ENCODE results near the gene PHF5A.

Gene PHF5A, protein sequence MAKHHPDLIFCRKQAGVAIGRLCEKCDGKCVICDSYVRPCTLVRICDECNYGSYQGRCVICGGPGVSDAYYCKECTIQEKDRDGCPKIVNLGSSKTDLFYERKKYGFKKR

DNA sequence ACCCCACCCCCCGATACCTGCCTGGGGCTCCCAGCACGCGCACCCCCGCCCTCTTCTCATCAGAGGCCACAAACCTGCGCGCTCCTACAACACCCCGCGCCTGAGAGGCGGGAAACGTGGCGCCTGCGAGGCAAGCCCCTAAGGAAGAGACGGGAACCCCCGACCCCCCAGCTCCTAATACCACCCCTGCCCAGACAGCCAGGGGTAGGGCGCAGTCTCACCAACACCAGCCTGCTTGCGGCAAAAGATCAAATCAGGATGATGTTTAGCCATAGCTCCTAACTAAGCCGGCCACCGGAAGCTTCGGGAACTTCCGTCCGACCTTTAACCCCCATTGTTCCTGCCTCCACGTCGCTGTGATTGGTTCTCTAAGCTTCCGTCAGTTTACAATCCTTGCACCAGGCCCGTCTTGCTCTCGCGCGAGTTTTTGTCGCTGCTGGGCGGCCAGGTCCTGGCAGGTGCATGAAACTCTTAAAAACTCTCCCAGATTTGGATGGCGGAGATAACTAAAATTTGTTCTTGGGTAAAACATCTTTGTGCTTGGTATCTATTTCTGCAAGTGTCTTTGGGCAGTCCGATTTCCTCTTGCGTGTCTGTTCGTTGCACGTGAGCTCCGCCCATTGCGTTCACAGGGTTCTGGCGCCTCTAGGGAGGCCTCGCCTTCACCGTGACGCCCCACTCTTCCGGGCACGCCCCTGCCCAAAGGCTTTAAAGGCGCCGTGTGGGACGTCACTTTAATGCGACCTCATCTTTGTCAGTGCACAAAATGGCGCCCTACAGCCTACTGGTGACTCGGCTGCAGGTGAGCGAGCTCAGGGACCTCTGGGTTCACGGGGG is at the start of gene PHF5A, which contains the start of gene ACO2:
Gene PHF5A (minus strand): TSS at position 312 of the 837 bp plus-strand sequence. CDS start 39 bp downstream, at position 273.
Gene ACO2 (plus strand): TSS at position 737 of the 837 bp plus-strand sequence. CDS start 30 bp downstream, at position 767.
- DNase-seq (ENCODE audit: low spot score), result peak; percentile 96

DNA sequence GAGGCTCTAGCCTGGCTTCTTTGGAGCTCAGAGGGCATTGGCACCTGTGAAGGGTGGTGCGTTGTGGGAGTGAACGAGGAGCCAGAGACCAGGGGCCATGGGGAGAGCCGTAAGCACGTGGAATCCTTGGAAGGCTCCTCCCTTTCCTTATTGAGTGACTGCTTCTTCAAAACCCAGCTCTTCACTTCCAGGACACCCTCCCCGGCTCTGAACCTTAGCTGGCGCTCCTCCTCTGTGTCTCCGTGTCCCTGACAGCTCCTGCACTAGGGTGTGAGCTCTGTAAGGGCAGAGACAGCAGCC is 49.5 kb upstream of the PHF5A start:
- no peak for DNase-seq (ENCODE audit: low spot score)

DNA sequence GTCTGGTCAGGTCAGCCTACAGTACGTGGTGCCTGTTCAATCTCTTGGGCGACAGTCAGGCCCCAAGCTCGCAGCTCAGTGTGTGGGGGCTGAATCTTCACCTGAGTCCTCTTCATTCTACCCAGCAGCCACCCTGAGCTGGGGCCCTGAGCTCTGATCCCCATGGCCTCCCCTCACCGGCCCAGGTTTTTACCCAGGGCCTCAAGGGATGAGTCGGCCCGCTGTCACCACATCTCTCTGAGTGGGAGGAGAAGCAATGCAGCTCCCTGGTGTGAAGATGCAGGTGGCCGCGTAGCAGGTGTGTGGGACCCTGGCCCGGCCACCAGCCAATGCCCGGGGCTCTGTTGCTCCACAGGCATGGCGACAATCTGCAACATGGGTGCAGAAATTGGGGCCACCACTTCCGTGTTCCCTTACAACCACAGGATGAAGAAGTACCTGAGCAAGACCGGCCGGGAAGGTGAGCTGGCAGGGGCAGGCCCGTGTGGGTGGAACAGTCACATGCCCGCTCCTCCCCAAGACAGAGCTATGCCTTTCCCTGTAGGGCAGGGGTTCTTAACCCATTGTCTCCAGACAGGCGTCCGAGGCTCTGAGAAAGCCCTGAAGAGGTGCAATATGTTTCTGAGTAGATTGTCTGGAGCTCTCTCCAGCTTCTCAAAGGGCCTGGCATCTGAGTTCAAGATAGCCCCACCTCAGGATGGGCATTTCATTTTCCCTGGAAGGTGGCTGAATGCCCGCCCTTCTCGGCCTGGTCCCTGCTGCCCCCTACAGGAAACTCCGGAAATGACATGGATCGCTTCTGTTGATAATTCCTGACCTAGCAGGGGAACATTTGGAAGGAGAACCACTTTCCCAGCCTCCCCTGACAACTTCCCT is 48.9 kb upstream of the PHF5A start:
- DNase-seq (ENCODE audit: low spot score), result peak; percentile 88

DNA sequence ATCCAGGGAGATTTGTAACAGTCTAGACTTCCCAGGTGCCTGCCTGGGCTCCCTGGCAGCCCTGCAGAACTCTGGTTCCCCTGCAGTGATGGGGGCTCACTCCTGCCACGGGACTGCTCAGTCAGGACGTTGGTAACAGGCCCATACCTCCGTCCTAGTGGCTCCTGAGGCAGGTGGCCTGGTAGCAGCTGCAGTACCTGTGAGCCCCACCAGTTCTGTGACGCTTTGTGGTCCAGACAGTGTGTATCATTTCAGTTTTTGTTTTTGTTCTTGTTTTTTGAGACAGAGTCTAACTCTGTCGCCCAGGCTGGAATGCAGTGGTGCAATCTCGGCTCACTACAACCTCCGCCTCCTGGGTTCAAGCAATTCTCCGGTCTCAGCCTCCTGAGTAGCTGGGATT is 48.0 kb upstream of the PHF5A start:
- no peak for DNase-seq (ENCODE audit: low spot score)

DNA sequence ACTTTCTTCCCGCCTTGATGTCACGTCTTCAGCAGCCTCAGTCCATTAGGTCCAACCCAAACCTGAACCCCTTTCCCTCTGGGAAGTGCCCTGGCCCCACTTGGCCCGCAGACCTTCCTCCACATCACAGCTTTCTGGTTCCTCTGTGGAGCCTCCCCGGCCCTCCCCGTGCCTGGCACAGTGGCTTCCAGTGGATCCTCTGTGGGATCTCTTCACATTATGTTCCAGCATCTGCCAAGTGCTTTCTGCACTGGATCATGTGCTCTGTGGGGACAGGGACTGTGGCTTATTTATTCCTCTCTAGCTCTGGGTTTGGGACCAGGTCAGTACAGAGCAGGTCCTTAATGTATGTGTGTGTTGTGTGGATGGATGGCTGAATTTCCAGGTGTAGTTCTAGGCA is 44.9 kb upstream of the PHF5A start:
- DNase-seq (ENCODE audit: low spot score), result no peak

DNA sequence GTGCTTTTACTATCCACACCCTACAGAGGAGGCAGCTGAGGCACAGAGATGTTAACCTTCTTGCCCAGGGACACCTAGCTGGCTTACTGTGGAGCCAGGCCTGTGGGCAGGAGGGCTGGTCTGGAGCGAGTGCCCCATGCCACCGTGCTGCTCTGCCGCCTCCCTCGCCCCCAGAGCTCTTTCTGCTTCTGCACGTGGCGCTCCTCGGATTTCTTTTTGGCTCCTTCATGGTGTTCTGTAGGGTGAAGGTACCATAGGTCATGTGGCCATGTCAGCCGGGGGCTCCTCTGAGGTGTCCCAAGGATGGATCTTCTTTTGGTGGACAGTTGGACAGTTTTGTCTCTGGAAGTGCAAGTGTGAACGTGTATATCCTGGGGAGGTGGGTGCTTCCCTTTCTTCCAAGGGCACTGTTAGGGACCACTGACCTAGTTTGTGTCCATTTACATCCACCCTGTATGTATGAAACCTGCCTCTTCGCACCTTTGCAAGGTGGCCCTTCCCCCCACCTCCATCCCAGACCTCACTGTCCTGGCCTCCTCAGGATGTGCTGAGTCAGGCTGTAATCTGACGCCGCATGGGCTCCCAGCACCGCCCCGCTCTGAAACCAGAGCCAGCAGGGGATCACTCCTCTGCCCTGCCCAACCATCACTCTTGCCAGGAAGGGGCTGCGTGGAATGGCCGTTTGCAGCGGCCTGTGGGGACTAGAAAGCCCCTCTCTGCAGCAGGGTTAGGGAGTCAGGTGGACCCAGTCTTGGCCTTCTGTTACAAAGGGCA is 44.1 kb upstream of the PHF5A start:
- DNase-seq (ENCODE audit: low spot score), result peak; percentile 86

DNA sequence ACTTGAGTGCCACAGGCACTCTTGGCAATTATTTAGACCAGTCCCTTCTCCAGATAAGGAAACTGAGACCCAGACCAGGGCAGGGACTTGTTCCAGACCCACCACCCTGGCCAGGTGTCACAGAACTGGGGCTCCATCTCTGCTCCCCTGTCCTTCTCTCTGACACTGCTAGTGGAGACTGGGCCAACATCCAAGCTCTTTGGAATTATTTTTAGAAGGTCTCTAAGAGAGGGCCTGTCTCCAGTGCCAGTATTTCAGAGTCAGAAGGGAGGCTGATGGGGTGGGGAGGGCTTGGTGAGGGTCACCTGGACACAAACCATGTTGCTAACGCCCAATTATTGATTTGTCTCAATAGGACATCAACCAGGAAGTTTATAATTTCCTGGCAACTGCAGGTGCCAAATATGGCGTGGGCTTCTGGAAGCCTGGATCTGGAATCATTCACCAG is 43.1 kb upstream of the PHF5A start:
- DNase-seq (ENCODE audit: low spot score), result no peak

DNA sequence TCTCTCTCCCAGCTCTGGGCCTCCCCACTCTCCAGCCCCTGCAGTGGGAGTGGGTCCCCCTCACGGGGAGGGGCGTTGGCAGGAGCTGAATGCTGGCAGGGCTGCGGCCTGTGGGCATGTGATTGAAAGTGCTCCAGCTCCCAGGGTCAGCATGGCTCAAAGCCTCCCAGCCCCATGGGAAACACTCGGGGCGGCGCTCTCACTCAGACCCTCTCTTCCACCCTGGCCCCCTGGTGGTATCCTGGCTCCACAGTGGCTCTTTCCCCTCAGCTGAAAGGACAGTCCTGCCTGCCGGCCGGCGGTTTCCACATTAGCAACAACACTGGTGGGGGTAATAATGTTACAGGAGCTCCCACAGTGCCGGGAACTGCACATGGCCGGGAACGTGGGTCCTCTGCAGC is 40.3 kb upstream of the PHF5A start:
- DNase-seq (ENCODE audit: low spot score), result no peak

DNA sequence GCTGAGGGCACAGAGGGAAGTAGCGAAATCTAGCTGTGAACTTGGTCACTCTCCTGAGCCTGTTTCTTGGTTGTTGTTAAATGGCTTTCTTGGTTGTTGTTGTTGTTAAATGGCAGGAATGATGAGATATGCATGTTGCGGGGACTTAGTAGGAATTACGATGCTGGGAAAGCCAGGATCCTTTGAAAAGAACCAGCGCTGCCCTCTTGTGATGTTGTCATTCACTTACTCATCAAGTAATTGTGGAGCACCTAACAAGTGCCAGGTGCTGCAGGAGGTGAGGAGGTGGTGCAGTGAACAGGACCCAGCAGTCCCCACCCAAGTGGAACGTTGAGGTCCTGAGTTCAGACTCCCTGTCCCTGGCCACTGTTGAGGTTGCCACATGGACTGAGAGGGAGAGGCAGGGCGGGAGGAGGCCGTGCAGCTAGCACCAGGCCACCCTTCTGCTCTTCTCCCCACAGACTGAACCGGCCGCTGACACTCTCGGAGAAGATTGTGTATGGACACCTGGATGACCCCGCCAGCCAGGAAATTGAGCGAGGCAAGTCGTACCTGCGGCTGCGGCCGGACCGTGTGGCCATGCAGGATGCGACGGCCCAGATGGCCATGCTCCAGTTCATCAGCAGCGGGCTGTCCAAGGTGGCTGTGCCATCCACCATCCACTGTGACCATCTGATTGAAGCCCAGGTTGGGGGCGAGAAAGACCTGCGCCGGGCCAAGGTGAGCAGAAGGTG is 39.0 kb upstream of the PHF5A start:
- no peak for DNase-seq (ENCODE audit: low spot score)

DNA sequence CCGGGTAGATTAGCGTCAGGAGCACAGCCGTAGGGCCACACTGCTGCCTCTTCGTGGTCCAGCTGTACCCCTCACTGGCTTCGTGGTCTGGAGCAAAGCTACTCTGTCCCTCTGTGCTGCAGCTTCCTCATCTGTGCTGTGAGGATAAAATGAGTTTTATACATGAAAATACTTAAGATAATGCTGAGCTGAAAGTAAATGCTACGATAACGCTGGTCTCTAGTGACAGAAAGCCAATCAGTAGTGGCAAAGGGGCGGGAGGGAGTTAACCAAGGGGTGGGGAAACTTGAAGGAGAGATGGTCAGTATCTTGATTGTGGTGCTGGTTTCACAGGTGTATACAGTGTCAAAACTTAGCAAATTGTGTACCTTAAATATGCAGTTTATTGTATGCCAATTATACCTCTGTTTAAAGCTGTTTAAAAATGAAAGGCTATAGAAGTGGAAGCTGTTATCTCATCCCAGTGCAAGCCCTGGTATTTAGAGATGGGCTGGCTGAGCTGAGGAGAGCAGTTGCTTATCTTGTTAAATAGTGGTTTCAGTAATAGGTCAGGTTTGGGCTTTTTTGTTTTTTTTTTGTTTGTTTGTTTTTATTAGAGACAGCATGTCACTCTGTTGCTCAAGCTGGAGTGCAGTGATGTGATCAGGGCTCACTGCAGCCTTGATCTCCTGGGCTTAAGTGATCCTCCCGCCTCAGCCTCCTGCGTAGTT is 37.2 kb upstream of the PHF5A start:
- DNase-seq (ENCODE audit: low spot score), result no peak

DNA sequence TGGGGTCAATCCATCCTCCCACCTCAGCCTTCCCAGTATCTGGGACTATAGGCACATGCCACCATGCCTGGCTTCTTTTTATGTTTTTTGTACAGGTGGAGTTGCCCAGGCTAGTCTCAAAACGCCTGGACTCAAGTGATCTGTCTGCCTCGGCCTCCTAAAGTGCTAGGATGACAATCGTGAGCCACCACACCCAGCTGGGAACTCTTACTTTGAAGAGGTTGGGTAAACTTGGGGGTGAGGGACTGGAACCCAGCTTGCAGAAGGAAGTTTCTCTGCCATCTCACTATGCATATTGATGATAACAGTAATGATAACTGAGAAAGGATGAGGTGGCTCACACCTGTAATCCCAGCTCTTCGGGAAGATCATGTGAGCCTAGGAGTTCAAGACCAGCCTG is 36.3 kb upstream of the PHF5A start:
- no peak for DNase-seq (ENCODE audit: low spot score)

DNA sequence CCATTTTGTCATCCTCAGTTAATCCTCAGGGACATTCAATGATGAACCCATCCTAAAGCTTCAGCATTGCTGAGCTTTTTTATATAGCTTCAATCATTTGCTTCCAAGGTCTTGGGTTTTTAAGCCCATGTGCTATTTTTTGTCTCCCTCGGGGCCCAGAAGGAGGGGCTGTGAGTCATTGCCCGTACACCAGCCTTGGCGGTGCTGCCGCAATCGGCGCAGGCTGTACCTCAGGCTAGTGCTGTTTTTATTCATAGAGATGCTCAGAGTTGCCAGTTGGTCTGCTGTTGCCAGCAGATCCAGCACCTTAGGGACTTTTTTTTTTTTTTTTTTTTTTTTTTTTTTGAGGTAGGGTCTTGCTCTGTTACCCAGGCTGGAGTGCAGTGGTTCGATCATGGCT is 35.9 kb upstream of the PHF5A start:
- DNase-seq (ENCODE audit: low spot score), result no peak

DNA sequence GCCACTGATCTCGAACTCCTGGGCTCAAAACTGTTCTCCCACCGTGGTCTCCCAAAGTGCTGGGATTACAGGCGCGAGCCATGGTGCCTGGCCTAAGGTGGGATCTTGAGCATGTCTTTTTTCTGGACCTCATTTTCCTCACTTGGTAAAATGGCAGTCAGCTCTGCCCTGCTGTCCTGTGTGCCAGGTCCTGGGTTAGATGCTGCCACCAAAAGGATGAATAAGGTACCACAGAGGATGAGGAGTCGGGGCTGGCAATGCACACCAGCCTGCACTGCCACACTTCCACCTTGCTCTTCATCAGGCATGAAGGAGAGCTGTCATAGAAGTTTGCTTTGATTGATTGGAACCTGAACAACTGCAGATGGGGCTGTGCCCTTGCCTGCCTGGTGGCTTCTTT is 32.7 kb upstream of the PHF5A start:
- peak; percentile 47 for DNase-seq (ENCODE audit: low spot score)

DNA sequence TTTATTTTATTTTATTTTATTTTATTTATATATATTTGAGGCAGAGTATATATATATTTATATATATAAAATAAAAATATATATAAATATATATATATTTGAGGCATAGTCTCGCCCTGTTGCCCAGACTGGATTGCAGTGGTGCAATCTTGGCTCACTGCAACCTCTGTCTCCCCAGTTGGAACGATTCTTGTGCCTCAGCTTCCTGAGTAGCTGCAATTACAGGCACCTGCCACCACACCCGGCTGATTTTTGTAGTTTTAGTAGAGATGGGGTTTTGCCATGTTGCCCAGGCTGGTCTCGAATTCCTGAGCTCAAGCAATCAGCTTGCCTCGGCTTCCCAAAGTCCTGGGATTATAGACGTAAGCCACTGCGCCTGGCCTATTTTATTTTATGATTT is 31.8 kb upstream of the PHF5A start:
- DNase-seq (ENCODE audit: low spot score), result no peak

DNA sequence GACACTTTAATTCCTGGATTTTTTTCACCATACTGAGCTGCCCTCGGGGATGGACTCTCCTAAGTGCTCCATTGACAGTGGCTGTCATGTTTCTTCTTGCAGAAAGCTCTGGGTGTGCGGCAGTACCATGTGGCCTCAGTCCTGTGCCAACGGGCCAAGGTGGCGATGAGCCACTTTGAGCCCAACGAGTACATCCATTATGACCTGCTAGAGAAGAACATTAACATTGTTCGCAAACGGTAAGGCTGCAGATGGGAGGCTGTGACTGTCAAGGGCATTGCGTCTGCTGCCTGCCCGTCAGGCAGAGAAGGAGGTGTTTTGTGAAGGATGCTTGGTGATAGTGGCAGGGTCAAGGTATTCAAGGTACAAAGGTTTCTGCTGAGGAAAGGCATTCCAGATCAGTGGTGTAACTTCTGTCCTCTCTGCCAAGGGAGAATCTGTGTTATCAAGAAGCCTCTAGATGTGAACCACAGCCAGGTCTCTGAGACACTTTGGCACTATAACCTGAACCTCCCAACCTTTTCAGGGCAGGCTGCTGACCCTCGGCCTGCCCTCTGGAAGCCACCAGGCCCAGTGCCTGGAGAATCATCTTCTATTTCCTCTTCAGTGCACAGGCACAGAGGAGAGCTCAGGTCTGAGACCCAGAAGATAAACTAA is 31.3 kb upstream of the PHF5A start:
- DNase-seq (ENCODE audit: low spot score), result no peak

DNA sequence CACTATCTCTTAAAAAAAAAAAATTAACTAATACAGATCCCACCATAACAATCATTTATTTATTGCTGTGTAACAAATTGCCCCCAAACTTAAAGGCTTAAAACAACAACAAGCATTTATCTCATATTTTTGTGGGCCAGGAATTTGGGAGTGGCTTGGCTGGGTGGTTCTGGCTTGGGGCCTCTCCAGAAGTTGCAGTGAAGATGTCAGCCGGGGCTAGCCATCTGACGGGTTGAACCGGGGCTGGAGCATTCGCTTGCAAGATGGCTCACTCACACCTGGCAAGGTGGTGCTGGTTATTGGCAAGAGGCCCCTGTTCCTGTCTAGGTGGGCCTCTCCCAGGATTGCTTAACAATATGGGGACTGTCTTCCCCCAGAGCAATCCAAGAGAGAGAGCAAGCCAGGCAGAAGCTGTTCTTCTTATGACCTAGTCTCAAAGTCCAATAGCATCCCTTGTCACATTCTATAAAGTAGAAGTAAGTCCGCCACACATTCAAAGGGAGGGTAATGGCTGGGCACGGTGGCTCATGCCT is 29.9 kb upstream of the PHF5A start:
- peak; percentile 63 for DNase-seq (ENCODE audit: low spot score)

DNA sequence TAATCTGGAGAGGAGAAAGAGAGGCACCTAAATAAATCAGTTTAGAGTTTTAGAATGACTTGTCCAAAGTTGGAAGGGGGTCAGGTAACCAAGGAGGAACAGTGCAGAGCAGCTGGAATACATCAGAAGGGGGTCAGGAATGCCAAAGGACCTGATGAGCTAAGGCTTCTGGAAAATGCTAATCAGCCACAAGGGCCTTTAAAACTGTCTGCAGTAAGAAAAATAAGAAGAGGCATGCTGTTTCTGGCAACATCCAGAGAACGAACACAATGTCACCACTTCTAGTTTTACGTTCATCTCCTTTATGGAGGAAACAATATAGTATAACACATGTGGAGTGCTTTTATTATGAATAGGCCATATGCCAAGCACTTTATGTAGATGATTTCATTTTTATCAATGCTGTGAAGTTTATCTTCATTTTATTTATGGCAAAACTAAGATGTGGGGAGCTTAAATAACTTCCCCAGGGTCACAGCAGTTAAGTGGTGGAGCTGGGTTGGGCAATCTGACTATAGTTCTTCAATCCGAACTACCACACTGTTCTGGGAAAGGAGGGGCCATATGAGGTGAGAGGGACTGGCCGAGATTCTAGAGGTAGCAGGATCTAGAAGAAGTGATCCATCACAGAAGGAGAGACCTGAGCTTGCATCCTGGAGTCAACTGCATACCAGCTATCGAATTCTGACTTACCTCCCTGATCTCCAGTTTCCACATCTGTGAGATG is 23.0 kb upstream of the PHF5A start:
- DNase-seq (ENCODE audit: low spot score), result no peak

DNA sequence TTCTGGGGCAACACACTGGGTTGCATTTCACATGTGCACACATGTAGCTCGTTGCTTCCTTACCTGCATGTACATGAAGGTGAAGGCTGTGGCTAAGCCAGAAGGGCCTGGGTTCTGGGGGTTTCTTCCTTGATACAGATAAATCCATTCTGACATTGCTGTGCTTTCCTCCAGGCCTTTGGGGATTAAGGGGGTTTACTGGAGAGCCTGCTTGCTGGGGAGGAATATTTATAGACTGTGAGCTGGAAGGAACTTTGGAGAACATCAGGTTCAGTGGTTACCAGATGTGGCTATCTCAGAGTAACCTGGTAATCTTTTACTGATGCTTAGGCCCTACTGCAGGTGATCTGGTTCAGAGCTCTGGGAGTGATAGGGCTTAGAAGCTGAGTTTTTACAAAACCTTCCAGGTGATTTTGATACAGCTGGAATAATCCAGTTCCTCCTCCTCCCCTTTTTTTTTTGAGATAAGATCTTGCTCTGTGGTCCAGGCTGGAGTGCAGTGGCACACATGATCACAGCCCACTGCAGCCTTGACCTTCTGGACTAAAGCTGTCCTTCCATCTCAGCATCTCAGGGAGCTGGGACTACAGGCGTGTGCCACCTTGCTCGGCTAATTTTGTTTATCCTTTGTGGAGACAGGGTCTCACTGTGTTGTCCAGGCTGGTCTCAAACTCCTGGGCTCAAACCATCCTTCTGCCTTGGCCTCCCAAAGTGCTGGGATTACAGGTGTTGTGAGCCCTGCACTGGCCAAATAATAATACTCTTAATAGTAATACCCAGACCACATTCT is 20.3 kb upstream of the PHF5A start:
- DNase-seq (ENCODE audit: low spot score), result no peak

Measured in AG20443 (cell line).